AG04450 (cell line): Measurements from ENCODE around the gene PAN2. TPM values are rescaled to one million over a fixed set of nuclear protein-coding genes. Genes with fewer than 3 reads are reported as not detected.
"Not testable (repeated sequence)": the region's sequence is repeated elsewhere in the genome, so short reads cannot be mapped to it uniquely, and the experiment has no call there.

Experiments
- CTCF ChIA-PET: fragments of 300-600, 350-600 bp; formaldehyde crosslinking; extraction: SDS; loops from one replicate; lab custom pipeline; 2022; ENCODE audit warnings: antibody characterized with exemption, inconsistent platforms; lab: Charles Lee
- POLR2A ChIA-PET: fragments of 350-600 bp; formaldehyde crosslinking; extraction: SDS; loops from one replicate; lab custom pipeline; 2021; ENCODE audit warnings: antibody characterized with exemption, inconsistent platforms; lab: Yijun Ruan, JAX
- DNase-seq: peaks from one replicate; pipeline ENCODE4 v3.0.0-alpha.2; 2011; ENCODE audit warnings: low read depth, low spot score
- H3K27ac ChIP-seq: one replicate; pipeline ENCODE4 v1.5.1; 2012; ENCODE audit warnings: low read depth, low read length, control low read depth
- H3K27me3 ChIP-seq: one replicate; pipeline ENCODE4 v1.6.0; 2012; ENCODE audit warnings: low read length; ENCODE audit not compliant: control insufficient read depth, insufficient read depth
- H3K4me3 ChIP-seq: 2 replicates; pipeline ENCODE4 v1.5.1; 2011; ENCODE audit warnings: mild to moderate bottlenecking, low read depth, low read length, control low read depth
- H3K9me3 ChIP-seq: 2 replicates; pipeline ENCODE4 v1.5.1; 2012; ENCODE audit warnings: low read length; ENCODE audit not compliant: control insufficient read depth, insufficient read depth
- CTCF ChIP-seq: IDR thresholded peaks from 2 replicates; pipeline ENCODE4 v1.5.1; 2011; ENCODE audit warnings: low read depth, low read length, control low read depth, inconsistent platforms
- polyA plus RNA-seq: library from polyadenylated mRNA; depleted of rRNA; stranded (reverse); fragments of >200 nt; gene quantifications from 2 replicates; pipeline ENCODE4 v1.2.3, GENCODE V29; 2011

The PAN2 gene
- polyA plus RNA-seq, 1 experiment: 18.5 TPM

GRCh38 chr12:56351325-56351724 lies 17.5 kb upstream of the PAN2 start:
- Histone ChIP-seq H3K27me3 (no peaks in the 10 kb centered on the region), H3K4me3 (no peak overlapping the region), H3K27ac (no peak overlapping the region), H3K9me3 (no peaks in the 10 kb centered on the region)
- CTCF ChIA-PET: no interaction called here
- POLR2A ChIA-PET: interaction anchor here (0.5 kb wide), 1 partner anchor 299 kb away, joined by 3 read pairs; no protein-coding TSS in a partner anchor
- no peak for TF ChIP-seq CTCF
- DNase-seq: no peak

GRCh38 chr12:56350662-56351061 lies 16.9 kb upstream of the PAN2 start:
- H3K4me3 ChIP-seq: no peak overlapping the region
- POLR2A ChIA-PET: no interaction called here
- H3K27me3 ChIP-seq: no peaks in the 10 kb centered on the region
- CTCF ChIA-PET: no interaction called here
- H3K9me3 ChIP-seq: no peaks in the 10 kb centered on the region
- no peak overlapping the region for H3K27ac ChIP-seq
- TF ChIP-seq CTCF: no peak
- DNase-seq: no peak

GRCh38 chr12:56348776-56349175 lies 15.0 kb upstream of the PAN2 start:
- no peak for DNase-seq
- ChIA-PET POLR2A (interaction anchor here (1.0 to 1.4 kb wide), 2 partner anchors 10 to 11 kb away, joined by 3 read pairs; no protein-coding TSS in a partner anchor), CTCF (interaction anchor here (0.8 to 1.0 kb wide), 2 partner anchors 14 to 115 kb away, joined by 3 read pairs; no protein-coding TSS in a partner anchor)
- TF ChIP-seq CTCF: no peak
- no peaks in the 10 kb centered on the region for H3K9me3 ChIP-seq
- no peaks in the 10 kb centered on the region for H3K27me3 ChIP-seq
- no peak overlapping the region for H3K4me3 ChIP-seq
- no peak overlapping the region for H3K27ac ChIP-seq

GRCh38 chr12:56347255-56347654 lies 13.5 kb upstream of the PAN2 start:
- POLR2A ChIA-PET, H3K27ac ChIP-seq, DNase-seq, CTCF ChIA-PET, H3K4me3 ChIP-seq, H3K27me3 ChIP-seq, H3K9me3 ChIP-seq: not testable (repeated sequence)

- Histone ChIP-seq H3K4me3 (no peak overlapping the region), H3K27me3 (no peaks in the 10 kb centered on the region), H3K27ac (no peak overlapping the region), H3K9me3 (no peaks in the 10 kb centered on the region)
- ChIA-PET POLR2A (interaction anchor here (0.6 kb wide), 1 partner anchor 17 kb away, joined by 3 read pairs; no protein-coding TSS in a partner anchor), CTCF (interaction anchor here (0.6 kb wide), 1 partner anchor 137 kb away, joined by 3 read pairs; no protein-coding TSS in a partner anchor)
- TF ChIP-seq CTCF: no peak
- DNase-seq: no peak
Measured at GRCh38 chr12:56346675-56347074, 12.9 kb upstream of the PAN2 start.

GRCh38 chr12:56342290-56342689 lies 8.5 kb upstream of the PAN2 start:
- POLR2A ChIA-PET: interaction anchor here (1.4 to 1.8 kb wide), 2 partner anchors 18 to 27 kb away, joined by 5 to 10 read pairs; partner anchors contain the start of genes CNPY2 and STAT2
- H3K27me3 ChIP-seq, H3K9me3 ChIP-seq, DNase-seq, H3K4me3 ChIP-seq, H3K27ac ChIP-seq: not testable (repeated sequence)
- CTCF ChIA-PET: interaction anchor here (1.4 kb wide), 1 partner anchor 122 kb away, joined by 5 read pairs; no protein-coding TSS in a partner anchor
